ENCODE measurements around the gene SURF2. TPM values are rescaled to one million over a fixed set of nuclear protein-coding genes. Genes with fewer than 3 reads are reported as not detected.

SURF2 gene
- total and polyA plus RNA-seq, 2 experiments from 2014 or later: 39.9 to 104 TPM

DNA sequence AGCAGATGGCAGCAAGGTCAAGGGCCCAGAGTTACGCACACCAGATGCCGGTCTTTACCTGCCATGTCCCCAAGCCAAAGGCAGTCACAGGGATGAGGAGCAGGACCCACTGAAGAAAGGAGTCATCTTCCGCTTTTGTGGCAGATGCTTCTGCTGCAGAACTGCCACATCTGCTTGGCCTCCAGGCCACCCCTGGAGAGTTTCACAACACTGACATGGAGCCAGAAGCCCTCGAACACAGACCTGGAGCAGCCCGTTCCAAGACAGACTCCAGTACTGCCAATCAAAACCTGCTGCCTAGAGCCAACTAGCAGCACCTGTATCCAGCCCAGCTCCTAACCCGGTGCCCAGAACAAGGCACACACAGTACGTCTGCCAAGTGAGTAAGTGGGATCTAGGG, 1.6 kb upstream of the SURF2 start:
- Mint-ChIP-seq H3K27me3 (ENCODE audit: insufficient read depth, low read depth, poor library complexity) (peaks cover 24% of the 10 kb centered on the region), H3K4me1 (peaks cover 12% of the 10 kb centered on the region), H3K4me3 (peak overlapping the region; percentile 95), H3K9me3 (no peaks in the 10 kb centered on the region; the same call in 2 of the 3 replicates), H3K27ac (no peak overlapping the region), H3K36me3 (ENCODE audit: low read depth) (peaks cover 59% of the 10 kb centered on the region)
- Histone ChIP-seq H3K4me1 (ENCODE audit: insufficient read depth) (peaks cover 16% of the 10 kb centered on the region; the same call in 1 of the 2 replicates), H3K36me3 (ENCODE audit: insufficient read depth) (peaks cover 26% of the 10 kb centered on the region), H4K20me1 (replicated peaks; ENCODE audit: insufficient read depth) (peaks cover 37% of the 10 kb centered on the region), H2AFZ (no peak overlapping the region), H3K4me2 (peak overlapping the region; percentile 89), H3K79me2 (replicated peaks; ENCODE audit: insufficient read depth) (peaks cover 24% of the 10 kb centered on the region), H3K27ac (ENCODE audit: low read depth) (no peak overlapping the region), H3F3A (replicated peaks; ENCODE audit: low read depth) (peaks cover 47% of the 10 kb centered on the region), H3K27me3 (ENCODE audit: insufficient read depth) (no peaks in the 10 kb centered on the region), H3K4me3 (peak overlapping the region; percentile 94; the same call in 1 of the 2 replicates), H3K9me2 (ENCODE audit: insufficient read depth) (no peaks in the 10 kb centered on the region)
- ATAC-seq (no peak), DNase-seq (ENCODE audit: low spot score) (no peak)
- TF ChIP-seq ZNF331 (CRISPR knock-in tag; IDR thresholded peaks at IDR 0.05; ENCODE audit: low read depth) (no peak), STAT1 (IDR thresholded peaks at IDR 0.05; ENCODE audit: unreplicated experiment) (no peak)
- TF ChIP-seq, protein P1, sequence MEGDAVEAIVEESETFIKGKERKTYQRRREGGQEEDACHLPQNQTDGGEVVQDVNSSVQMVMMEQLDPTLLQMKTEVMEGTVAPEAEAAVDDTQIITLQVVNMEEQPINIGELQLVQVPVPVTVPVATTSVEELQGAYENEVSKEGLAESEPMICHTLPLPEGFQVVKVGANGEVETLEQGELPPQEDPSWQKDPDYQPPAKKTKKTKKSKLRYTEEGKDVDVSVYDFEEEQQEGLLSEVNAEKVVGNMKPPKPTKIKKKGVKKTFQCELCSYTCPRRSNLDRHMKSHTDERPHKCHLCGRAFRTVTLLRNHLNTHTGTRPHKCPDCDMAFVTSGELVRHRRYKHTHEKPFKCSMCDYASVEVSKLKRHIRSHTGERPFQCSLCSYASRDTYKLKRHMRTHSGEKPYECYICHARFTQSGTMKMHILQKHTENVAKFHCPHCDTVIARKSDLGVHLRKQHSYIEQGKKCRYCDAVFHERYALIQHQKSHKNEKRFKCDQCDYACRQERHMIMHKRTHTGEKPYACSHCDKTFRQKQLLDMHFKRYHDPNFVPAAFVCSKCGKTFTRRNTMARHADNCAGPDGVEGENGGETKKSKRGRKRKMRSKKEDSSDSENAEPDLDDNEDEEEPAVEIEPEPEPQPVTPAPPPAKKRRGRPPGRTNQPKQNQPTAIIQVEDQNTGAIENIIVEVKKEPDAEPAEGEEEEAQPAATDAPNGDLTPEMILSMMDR (conservative IDR thresholded peaks at IDR 0.05; ENCODE audit: low read depth in 2 of 2): no peak

DNA sequence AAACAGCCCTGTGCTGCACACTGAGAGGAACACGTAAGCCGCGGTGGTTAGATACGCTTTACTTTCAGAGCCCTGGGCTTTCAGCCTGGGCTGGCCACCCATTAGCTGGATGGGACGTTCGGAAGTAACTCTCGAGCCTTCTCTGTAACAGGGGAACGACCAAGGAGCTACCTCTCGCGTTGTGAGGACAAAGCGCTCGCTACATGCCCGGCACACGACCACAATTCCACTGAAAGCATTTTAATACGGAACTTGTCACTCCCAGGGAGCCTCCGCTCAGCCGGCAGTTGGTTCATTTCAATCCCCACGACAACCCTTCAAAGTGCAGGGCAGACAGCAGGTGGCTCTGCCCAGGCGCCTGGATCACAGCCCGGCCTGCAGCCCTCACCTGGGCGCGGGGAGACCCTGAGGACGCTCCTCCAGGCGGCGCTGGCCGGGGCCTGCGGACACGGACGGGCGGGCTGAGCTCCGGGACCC, 431 bp upstream of the SURF2 start:
- H3K79me2 ChIP-seq (replicated peaks; ENCODE audit: insufficient read depth): peaks cover 23% of the 10 kb centered on the region
- no peak overlapping the region for H3K27ac ChIP-seq (ENCODE audit: low read depth)
- DNase-seq (ENCODE audit: low spot score) (peak; percentile 51), ATAC-seq (peak; percentile 9)
- peaks cover 15% of the 10 kb centered on the region for H3K36me3 ChIP-seq (ENCODE audit: insufficient read depth)
- peaks cover 40% of the 10 kb centered on the region for H3F3A ChIP-seq (replicated peaks; ENCODE audit: low read depth)
- TF ChIP-seq POLR2AphosphoS5 (IDR thresholded peaks at IDR 0.05; ENCODE audit: low read depth): no peak
- TF ChIP-seq, protein P1 (conservative IDR thresholded peaks at IDR 0.05; ENCODE audit: low read depth in 2 of 2): no peak
- no peak for TF ChIP-seq STAT1 (IDR thresholded peaks at IDR 0.05; ENCODE audit: unreplicated experiment)
- TF ChIP-seq JUNB (IDR thresholded peaks at IDR 0.05; ENCODE audit: unreplicated experiment): no peak
- no peak for TF ChIP-seq NANOG (IDR thresholded peaks at IDR 0.05; ENCODE audit: borderline replicate concordance)
- TF ChIP-seq, protein P2, sequence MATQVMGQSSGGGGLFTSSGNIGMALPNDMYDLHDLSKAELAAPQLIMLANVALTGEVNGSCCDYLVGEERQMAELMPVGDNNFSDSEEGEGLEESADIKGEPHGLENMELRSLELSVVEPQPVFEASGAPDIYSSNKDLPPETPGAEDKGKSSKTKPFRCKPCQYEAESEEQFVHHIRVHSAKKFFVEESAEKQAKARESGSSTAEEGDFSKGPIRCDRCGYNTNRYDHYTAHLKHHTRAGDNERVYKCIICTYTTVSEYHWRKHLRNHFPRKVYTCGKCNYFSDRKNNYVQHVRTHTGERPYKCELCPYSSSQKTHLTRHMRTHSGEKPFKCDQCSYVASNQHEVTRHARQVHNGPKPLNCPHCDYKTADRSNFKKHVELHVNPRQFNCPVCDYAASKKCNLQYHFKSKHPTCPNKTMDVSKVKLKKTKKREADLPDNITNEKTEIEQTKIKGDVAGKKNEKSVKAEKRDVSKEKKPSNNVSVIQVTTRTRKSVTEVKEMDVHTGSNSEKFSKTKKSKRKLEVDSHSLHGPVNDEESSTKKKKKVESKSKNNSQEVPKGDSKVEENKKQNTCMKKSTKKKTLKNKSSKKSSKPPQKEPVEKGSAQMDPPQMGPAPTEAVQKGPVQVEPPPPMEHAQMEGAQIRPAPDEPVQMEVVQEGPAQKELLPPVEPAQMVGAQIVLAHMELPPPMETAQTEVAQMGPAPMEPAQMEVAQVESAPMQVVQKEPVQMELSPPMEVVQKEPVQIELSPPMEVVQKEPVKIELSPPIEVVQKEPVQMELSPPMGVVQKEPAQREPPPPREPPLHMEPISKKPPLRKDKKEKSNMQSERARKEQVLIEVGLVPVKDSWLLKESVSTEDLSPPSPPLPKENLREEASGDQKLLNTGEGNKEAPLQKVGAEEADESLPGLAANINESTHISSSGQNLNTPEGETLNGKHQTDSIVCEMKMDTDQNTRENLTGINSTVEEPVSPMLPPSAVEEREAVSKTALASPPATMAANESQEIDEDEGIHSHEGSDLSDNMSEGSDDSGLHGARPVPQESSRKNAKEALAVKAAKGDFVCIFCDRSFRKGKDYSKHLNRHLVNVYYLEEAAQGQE (IDR thresholded peaks at IDR 0.05; ENCODE audit: unreplicated experiment): no peak
- TF ChIP-seq EZH2 (IDR thresholded peaks at IDR 0.05; ENCODE audit: low read depth, unreplicated experiment): no peak
- TF ChIP-seq EZH2phosphoT487 (IDR thresholded peaks at IDR 0.05; ENCODE audit: unreplicated experiment): no peak
- no peak for TF ChIP-seq ZNF331 (CRISPR knock-in tag; IDR thresholded peaks at IDR 0.05; ENCODE audit: low read depth)
- no peak for TF ChIP-seq CREB1 (CRISPR knock-in tag; IDR thresholded peaks at IDR 0.05; ENCODE audit: low read depth)
- no peak for TF ChIP-seq ZNF114 (CRISPR knock-in tag; IDR thresholded peaks at IDR 0.05)
- no peak overlapping the region for H2AFZ ChIP-seq
- H3K4me2 ChIP-seq: peak overlapping the region; percentile 89
- peaks cover 26% of the 10 kb centered on the region for H4K20me1 ChIP-seq (replicated peaks; ENCODE audit: insufficient read depth)
- peak overlapping the region; percentile 94 for H3K4me3 ChIP-seq
- H3K9me3 Mint-ChIP-seq: no peaks in the 10 kb centered on the region
- peak overlapping the region; percentile 95 for H3K4me3 Mint-ChIP-seq
- peaks cover 19% of the 10 kb centered on the region for H3K27me3 Mint-ChIP-seq (ENCODE audit: insufficient read depth, low read depth, poor library complexity)
- H3K27ac Mint-ChIP-seq: peak overlapping the region; percentile 95
- H3K27me3 ChIP-seq (ENCODE audit: insufficient read depth): no peaks in the 10 kb centered on the region
- H3K36me3 Mint-ChIP-seq (ENCODE audit: low read depth): peaks cover 54% of the 10 kb centered on the region
- H3K4me1 ChIP-seq (ENCODE audit: insufficient read depth): peaks cover 14% of the 10 kb centered on the region; the same call in 1 of the 2 replicates
- H3K4me1 Mint-ChIP-seq: peaks cover 8% of the 10 kb centered on the region; the same call in 2 of the 3 replicates
- H3K9me2 ChIP-seq (ENCODE audit: insufficient read depth): no peaks in the 10 kb centered on the region
